GM11168 (cell line): ENCODE data around the gene PTAR1.

Source experiments
- in situ Hi-C: fragments of 300-500 bp; cut with MboI; formaldehyde crosslinking; loops from one replicate; pipeline ENCODE4 v1.12.0; 2022; ENCODE audit warnings: low sequenced_read_pairs; ENCODE audit not compliant: unreplicated experiment

PTAR1 gene

GRCh38 chr9:69677931-69678330 is 81.9 kb downstream of the PTAR1 start:
- in situ Hi-C loops: no loop called here

GRCh38 chr9:69675563-69675962 is 84.2 kb downstream of the PTAR1 start:
- in situ Hi-C loops: no loop called here

GRCh38 chr9:69674716-69675438 is 84.9 kb downstream of the PTAR1 start:
- in situ Hi-C loops: no loop called here

GRCh38 chr9:69674112-69674685 is 85.6 kb downstream of the PTAR1 start:
- in situ Hi-C loops: no loop called here

- in situ Hi-C loops: no loop called here
Measured at GRCh38 chr9:69673311-69673640, 86.5 kb downstream of the PTAR1 start.

- in situ Hi-C loops: no loop called here
Measured at GRCh38 chr9:69672596-69673310, 87.1 kb downstream of the PTAR1 start.

- in situ Hi-C loops: no loop called here
Measured at GRCh38 chr9:69671879-69672595, 87.8 kb downstream of the PTAR1 start, which contains the start of gene APBA1. Gene APBA1, minus strand, starts transcription at chr9:69672371.

- in situ Hi-C loops: no loop called here
Measured at GRCh38 chr9:69671311-69671878, 88.4 kb downstream of the PTAR1 start.

- in situ Hi-C loops: no loop called here
Measured at GRCh38 chr9:69667306-69667705, 92.5 kb downstream of the PTAR1 start.

- in situ Hi-C loops: no loop called here
Measured at GRCh38 chr9:69660304-69660703, 99.5 kb downstream of the PTAR1 start.
